ENCODE data around the gene TIMM17B.
A peak's percentile ranks its signal among the peaks of the same experiment; 100 is the strongest.

The TIMM17B gene

DNA sequence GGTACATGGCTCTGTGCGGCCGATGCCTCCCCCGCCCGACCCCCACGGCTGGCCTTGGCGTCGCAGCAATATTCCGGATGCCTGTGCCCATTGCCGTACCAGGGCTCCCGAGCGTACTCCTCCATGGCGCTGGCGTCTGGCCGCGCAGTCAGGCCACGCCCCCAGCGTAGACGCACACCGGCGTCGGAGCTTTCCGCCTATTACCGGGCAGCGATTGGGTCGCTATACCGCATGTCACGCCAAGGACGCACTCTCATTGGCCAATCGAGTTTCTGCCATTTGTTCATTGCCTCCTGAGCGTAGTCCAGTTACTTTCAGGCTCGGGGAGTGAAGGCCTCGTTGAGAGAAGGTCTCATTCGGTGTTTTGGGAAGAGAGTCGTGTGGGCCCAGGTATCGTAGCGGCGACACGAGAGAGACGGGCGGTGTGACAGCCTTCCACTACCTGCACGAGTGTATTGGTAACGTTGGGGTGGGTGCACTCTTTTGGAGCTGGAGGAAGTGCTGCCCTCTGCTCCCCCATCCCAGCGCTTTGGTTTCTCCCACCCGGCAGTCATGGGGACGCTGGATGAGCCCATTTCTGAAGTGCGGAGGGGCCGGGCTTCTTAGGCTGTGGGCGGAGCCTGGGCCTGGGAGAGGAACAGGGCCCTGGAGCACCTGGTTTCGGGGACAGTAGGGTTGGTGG is at the start of gene TIMM17B, which contains the start of gene PQBP1:
Gene TIMM17B, minus strand, starts transcription at position 144 of the 682 bp plus-strand sequence. Its CDS starts 19 bp downstream, at position 125.
Gene PQBP1, plus strand, starts transcription at position 306 of the 682 bp plus-strand sequence. CDS start 580 bp downstream, outside the sequence.
- DNase-seq (ENCODE audit: low spot score), result peak; percentile 90
- FAIRE-seq, result peak; percentile 86

DNA sequence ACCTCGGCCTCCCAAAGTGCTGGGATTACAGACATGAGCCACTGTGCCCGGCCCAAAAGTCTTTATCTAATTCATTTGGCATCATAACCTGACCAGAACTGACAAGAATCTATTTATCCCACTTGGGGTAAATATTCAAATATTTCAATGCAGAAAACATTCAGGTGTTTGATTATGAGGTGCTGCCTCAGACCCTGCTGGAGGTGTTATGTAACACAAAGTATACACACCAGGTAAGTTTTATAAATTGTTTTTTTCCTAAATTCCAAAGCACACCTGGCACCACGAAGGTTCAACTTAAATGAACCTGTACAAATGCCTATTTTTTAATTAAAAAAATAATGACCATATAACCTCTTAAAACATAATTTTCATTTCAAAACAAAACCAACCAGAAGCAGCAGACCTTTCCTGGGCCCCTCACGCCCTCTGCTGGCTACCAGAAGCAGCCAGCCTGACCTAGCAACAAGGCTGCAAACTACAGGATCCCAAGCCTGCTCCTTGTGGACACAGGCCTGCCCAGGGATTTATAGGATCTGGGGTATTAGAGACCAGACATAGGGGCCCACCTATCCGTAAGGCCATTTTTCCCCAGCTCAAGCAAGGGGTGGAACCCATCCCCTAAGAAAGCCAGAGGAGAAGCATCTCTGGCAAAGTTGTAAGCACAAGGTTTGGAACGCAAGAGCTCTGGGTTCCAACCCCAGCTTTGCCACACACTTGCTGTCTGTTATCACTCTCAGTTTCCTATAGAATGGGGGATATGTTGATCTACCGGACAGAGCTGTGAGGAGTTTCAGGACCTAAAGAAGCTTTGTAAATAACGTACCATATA is 48.2 kb upstream of the TIMM17B start:
- peak; percentile 62 for DNase-seq (ENCODE audit: low spot score)
- FAIRE-seq, result no peak

DNA sequence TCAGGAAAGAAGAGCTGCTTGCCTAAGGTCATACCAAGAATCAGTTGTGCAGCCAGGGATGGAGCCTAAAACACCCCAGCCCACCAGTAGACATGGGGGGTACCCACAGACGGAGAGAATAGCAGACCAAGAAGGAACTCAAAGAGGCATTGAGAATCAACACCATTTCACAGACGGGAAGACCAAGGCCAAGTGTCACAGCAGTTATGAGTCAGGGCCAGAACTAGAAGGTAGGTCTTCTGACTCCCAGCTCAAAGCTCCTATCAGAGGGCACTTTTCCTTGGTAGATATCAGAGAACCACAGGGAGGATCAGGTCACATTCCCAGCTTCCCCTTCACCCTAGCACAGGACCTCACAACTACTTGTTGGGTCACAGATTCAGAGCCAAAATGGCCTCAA is 45.3 kb upstream of the TIMM17B start:
- DNase-seq (ENCODE audit: low spot score) (no peak), FAIRE-seq (no peak)

DNA sequence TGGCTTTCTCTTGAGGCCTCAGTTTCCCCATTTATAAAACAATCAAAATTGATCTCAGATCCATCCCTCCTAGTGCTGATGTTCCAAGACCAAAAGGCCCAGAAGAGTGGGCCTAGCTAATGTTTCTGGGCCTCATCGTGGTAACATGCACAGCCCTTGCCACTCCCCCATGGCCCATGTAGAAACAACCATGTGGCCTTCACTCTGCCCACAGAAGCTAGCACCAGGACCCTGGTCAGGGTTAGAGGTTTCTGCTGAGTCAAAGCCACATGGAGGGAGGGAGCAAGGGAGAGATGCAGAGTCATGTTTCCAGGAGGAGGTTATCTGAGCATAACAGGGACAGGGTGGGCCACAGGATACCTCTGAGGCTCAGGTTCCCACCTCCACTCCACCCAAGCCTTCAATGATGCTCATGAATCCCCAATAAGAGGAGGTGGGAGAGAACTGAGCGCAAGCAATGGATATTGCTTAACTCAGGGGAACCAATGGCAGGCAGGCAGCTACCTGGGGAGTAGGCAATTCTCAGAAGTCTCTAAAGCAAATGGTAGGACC is 42.9 kb upstream of the TIMM17B start:
- FAIRE-seq, result no peak
- no peak for DNase-seq (ENCODE audit: low spot score)

DNA sequence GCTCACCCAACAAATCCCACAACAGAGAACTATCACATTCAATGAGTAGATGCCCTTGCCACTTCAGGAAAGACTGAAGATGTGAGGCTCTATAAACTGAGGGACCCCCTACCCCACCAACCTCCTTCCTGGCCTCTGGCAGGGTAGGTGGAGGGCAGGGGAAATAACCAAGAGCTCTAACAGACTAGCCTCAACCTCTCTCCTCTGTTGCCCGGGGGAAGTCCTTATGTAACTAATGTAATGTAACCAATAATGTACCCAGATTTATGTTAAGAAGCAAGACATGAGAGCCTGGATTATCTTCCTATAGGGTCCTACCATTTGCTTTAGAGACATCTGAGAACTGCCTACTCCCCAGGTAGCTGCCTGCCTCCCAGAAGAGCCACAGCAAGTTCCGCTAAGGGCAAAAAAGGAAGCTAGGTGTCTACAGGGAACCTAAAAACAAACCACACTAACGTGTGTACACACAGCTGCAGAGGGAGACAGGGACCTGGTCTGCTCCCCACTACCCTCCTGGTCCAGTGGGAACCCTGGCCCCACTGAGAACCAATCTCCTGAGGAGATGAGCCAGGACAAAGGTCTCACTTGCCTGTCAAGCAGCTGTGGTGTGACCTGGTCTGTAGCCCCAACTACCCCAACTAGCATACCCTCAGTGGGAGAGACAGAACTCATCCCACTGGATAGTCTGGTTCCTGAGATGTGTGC is 42.1 kb upstream of the TIMM17B start:
- FAIRE-seq (no peak), DNase-seq (ENCODE audit: low spot score) (no peak)

DNA sequence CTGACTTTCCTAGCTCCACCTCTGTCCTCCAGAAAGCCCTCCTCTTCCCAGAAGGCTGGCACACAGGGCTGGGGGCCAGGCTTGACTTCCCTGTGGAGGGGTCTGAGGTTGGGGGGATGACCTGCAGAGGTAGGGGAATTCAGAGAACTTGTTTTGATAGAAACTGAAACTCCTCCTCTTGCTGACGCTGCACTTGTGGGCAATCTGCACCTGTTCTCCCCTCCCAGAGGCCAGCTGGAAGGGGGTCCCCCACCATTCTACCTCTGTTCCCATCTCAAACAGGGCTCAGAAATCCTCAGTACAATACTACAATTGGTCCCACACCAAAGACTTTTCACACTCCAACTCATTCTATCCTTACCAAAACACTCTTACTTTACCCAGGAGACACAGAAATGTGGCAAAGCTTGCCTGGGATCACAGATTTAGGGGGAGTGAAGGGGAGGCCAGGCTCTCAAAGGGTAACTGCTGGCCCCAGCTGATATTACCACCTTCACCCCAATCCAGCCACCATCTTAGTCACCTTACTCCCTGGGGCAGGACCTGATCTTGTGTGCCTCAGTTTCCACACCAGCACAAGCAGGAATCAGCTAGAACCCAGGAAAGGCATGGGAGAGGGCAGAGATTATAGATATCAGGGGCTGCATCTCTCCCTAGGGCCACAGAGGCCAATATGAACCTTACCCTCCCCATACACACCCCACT is 41.3 kb upstream of the TIMM17B start:
- FAIRE-seq, result no peak
- no peak for DNase-seq (ENCODE audit: low spot score)

DNA sequence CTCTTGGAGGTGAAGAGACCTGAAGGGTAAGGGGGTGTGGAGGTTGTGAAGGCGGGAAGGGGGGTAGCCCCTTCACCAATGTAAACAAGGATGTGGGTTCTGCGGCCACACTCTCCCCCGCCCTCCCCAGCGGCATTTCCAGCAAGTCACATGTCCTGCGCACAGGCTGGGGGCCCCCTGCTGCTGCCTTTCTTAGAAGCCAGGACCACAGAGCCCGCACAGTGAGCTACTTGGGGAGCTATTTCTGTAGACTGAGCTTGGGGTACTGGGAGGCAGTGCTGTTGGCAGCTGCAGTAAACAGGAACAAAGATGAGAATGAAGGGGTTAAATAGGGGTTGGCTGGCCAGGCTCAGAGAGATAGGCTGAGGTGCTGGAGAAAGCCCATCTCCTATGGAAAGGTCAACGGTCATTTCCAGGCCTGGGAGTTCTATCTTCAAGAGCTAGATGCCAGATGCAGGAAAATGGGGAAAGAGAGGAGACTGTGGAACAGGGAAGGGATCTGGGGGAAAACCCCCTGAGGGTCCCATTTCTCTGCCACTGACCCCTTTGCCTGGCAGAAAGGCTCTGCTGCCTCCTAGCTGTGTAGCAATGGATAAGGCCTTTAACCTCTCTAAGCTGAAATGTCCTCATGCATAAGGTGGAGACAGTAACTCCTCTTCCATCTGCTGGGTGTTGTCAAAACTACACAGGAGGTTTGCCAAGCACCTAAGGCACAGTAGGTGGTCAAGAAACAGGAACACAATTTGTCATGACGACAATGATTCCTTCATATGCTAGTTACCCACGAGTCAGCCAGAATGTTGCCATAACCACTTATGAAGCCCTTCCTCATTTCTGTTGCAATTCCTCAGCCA is 39.7 kb upstream of the TIMM17B start:
- peak; percentile 15 for DNase-seq (ENCODE audit: low spot score)
- FAIRE-seq, result no peak

DNA sequence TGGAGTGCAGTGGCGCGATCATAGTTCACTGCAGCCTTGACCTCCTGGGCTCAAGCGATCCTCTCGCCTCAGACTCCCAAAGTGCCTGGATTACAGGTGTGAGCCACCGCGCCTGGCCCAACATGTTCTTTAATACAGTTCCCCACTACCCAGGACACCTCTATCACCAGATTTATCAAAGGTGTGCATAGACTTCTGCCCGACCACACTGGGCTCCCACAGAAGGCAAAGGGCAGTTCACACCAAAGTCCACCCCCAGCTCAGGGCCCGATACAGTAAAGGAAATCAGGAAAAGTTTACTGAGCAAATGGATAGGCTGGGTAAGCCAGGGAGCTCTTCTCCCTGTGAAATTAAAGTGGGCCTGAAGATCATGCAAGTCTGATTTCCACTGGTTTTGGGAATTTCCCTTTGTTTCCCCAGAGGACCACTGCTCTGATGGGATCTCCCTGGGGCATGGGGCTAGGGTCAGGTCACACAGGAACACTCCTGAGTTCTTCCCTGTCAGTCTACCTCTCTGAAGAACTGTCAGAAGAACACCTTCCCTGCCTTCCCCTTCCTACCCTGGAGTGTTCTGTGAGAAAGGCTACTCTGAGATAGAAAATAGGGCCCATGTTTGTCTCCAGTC is 39.0 kb upstream of the TIMM17B start:
- no peak for FAIRE-seq
- no peak for DNase-seq (ENCODE audit: low spot score)

DNA sequence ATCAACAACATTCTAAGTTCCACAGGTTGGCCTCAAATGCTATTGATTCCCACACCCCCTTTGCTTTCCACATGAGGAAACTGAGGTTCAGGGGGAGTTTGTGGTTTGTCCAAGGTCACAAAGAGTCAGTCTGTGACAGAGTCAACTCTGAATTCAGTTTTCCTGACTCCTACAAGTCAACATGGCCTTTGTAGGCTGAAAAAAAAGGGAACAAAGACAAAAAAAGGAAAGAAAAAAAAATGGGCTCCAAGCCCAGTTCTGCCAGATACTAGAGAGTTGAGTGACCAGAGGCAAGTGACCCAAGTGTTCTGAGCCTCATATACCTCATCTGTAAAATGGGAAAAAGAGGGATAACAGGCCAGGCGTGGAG is 37.7 kb upstream of the TIMM17B start:
- FAIRE-seq (no peak), DNase-seq (ENCODE audit: low spot score) (no peak)

DNA sequence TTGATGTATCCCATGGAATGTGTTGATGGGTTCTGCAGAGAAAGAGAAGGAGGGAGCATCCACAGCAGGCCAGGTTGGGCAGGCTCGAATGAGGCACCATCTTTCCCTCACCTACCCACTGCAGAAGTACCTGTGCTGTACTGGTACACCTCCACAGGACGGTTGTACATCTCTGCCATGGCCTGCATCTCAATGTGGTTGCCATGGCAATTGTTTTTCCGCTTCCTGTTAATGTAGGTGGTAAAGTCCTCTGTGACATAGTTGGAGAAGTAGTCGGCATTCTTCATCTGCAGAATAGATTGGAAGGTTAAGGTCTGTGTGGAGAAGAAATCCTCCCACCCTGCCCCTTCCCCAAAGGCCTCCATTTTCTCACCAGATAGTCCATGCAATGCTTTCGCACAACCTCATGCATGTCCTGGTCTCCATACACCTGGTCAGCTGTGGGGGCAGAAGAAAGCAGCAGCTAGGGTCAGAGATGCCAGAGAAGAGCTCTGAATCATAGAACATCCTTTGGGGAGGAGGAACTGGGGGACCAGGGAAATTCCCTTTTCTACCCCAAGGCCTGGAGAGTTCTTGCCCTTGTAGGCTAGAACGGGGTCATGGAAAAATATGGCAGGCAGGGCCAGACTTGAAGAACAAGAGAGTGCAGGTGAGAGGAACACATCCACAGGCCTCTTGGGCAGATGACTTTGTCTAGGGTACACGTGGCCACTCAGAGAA is 37.2 kb upstream of the TIMM17B start:
- DNase-seq (ENCODE audit: low spot score) (no peak), FAIRE-seq (no peak)

DNA sequence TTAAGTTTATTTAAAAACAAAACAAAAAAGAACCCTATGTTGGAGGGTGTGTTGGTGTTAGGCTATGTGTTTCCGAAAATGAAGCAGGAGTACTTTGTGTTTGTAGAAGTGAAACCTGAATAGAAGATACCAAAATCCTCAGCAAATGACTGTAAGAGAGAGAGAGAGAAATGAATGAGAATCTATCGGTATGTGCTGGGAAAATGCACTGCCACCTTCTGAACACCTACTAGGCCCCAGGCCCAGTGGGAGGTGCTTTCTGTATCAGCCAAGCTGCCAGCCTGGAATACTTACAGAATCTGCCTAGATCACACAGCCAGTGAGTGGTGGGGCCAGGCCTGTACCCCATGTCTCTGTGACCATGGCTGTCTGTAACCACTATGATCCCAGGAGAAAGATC is 36.2 kb upstream of the TIMM17B start:
- no peak for DNase-seq (ENCODE audit: low spot score)
- FAIRE-seq, result no peak

DNA sequence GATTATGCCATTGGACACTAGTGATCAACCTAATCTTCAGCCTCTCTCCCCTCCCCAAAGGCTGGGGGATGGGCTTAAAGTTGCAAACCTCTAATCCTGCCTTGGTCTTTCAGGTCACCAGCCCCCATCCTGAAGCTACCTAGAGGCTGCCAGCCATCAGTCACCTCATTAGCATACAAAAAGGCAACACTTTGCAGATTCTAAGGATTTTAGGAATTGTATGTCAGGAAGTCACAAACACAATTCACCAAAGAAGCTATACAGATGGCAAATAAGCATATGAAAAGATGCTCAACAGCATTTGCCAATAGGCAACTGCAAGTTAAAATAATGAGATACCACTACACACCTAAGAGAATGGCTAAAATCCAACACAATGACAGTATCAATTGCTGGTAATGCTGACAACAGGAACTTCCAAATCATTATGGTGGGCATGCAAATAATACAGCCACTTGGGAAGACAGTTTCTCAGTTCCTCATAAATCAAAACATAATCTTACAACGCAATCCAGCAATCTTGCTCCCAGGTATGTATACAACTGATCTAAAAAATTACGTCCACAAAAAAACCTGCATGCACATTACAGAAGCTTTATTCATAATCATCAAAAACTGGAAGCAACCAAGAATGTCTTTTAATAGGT is 30.3 kb upstream of the TIMM17B start:
- DNase-seq (ENCODE audit: low spot score), result no peak
- no peak for FAIRE-seq

DNA sequence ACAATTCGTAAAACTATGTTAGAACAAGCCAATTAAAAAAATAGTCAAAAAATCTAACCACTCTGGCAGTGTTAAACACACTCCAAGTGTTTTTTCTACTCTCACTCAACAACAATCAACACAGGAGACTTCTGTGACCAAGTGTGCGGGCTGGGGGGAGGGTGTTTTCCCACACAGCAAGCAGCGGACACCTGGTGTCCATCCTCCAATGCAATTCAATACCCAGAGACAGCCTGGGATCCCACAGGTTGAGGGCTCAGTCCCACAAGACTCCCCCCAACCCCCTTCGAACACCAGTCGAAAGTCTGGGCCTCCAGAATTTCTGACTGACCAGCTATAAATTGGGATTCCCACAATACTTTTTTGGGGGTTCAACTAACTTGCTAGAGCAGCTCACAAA is 29.6 kb upstream of the TIMM17B start:
- FAIRE-seq, result no peak
- no peak for DNase-seq (ENCODE audit: low spot score)

DNA sequence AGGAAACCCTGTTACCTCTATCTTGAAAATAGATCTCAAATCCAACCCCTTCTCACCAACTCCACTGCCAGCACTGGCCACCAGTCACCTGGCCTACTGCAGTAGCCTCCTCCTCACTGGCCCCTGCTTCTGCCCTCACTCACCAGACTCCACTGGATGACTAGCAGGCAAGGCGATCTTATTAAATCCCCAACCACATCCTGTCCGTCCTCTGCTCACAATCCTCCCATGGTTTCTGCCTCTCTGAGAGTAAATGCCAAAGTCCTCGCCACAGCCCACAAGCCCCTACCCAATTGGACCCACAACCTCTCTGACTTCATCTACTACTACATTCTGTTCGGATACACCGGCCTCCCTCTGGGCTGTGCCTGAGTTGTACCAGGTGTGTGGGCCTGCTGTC is 26.7 kb upstream of the TIMM17B start:
- no peak for FAIRE-seq
- DNase-seq (ENCODE audit: low spot score), result no peak

DNA sequence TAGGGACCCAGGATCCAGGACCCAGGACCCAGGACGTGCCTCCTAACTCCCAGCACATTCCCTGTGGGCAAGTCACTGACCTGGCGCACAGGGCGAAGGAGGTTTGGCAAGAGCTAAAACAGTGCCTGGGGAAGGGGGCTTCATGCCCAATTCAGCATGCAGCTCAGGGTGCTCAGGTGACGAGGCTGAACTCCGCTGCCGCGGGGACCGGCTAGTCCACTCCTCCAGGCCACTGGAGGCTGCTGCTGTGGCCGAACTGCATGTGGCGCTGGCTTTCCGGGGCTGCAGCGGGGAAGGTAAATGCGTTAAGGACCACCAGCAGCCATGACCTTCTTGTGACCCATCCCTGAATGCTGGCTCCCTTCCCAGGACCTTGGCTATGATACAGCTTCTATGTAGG is 26.2 kb upstream of the TIMM17B start:
- DNase-seq (ENCODE audit: low spot score), result no peak
- FAIRE-seq, result no peak

DNA sequence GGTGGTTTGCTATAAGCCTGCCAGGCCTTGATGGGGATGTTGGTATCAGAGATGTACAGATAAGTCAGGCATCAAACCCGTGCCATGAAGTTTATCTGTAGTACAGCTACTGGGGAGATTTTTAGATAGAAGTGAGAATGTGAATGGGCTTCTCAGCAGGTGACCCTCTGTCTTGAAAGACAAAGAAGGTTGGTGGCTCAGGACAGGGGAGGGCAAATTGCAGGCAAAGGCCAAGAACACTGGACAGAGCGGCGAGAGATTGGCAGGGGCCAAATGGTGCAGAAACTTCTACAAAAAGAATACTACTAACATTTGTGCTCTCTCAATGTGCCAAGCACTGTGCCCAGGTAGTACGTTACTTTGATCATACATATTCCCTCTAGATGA is 23.1 kb upstream of the TIMM17B start:
- no peak for FAIRE-seq
- no peak for DNase-seq (ENCODE audit: low spot score)

DNA sequence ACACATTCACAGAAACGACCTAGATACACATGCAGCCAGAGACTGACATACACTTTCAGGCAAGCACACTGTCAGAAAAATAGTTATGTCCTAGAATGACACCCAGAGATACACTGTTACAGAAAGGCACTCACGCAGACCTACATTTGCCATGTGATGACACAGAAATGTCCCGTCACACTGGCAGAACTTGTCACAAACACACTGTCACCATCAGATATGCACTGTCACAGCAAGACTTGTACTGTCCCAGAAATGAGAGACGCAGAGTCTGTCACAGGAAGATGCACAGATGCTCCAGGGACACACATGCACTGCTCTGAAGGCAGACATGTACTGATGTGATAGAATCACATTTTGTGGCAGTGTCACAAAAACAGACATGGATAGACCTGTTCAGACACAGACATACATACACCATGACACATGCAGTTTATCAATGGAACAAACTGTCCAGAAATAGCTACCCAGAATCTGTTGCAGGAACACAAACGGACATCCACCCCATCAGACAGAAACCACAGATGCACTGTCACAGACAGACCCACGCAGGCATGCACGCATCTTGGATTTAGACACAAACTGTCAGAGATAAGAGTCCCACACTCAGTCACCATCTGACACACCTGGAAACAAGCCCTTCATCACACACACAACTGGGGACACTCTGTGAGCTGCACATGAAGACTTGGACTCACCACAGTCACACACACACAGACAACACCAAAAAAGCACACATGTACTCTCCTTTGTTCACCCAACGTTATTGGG is 22.6 kb upstream of the TIMM17B start:
- FAIRE-seq (no peak), DNase-seq (ENCODE audit: low spot score) (no peak)

DNA sequence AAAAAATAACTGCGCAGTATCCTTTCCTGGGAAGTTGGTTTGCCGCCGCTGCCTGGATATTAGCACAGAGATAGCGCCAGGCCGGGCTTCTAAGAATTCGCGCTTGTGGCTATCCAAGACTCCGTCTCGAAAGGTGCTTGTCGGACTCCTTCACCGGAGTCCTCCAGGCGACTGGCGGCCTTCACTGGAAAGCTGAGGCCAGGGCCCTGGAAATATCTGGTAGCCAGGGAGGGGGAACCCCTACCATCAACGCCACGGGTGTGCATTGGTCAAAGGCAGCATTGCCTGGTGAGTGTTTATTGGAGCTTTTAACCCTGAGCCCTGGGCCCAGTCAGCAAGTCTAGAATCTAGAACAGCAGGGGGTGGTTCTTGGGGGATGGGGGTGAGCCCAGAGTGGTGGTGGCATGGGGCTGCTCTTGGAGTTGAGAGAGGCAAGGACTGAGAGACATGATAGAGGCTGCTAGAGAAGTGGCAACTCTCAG is 21.8 kb upstream of the TIMM17B start:
- no peak for DNase-seq (ENCODE audit: low spot score)

More for the DNA sequence above, 21.8 kb upstream of the TIMM17B start:
- no peak for FAIRE-seq
